GM13977 (cell line): ENCODE results near the gene AAGAB.

Experiments
- DNase-seq: peaks from one replicate; pipeline ENCODE4 v3.0.0; 2012; ENCODE audit warnings: low spot score
- CTCF ChIP-seq: IDR thresholded peaks from 2 replicates; pipeline ENCODE4 v1.5.1; 2012; ENCODE audit warnings: mild to moderate bottlenecking, control low read depth; ENCODE audit not compliant: insufficient read depth; ENCODE audit errors: extremely low read depth, missing control alignments
- in situ Hi-C: fragments of 300-500 bp; cut with MboI; formaldehyde crosslinking; loops from one replicate; pipeline ENCODE4 v1.12.0; 2022; ENCODE audit warnings: low sequenced_read_pairs, low pct_unique_long_range_greater_than_20kb, mixed read lengths, inconsistent platforms; ENCODE audit not compliant: unreplicated experiment

The AAGAB gene

GRCh38 chr15:67196222-67196621 is 58.2 kb downstream of the AAGAB start:
- no peak for TF ChIP-seq CTCF
- in situ Hi-C loops, result no loop called here
- no peak for DNase-seq

- no peak for DNase-seq
- no peak for TF ChIP-seq CTCF
- in situ Hi-C loops, result no loop called here
Measured at GRCh38 chr15:67195305-67195704, 59.2 kb downstream of the AAGAB start.

GRCh38 chr15:67194171-67195114 is 60.0 kb downstream of the AAGAB start:
- TF ChIP-seq CTCF, result no peak
- no peak for DNase-seq
- in situ Hi-C loops, result no loop called here

- in situ Hi-C loops, result no loop called here
- DNase-seq, result no peak
- TF ChIP-seq CTCF, result no peak
Measured at GRCh38 chr15:67193223-67193990, 61.1 kb downstream of the AAGAB start.

- in situ Hi-C loops, result no loop called here
- TF ChIP-seq CTCF, result no peak
- peak; percentile 23 for DNase-seq
Measured at GRCh38 chr15:67192185-67192820, 62.2 kb downstream of the AAGAB start.

- TF ChIP-seq CTCF, result no peak
- in situ Hi-C loops, result no loop called here
- DNase-seq, result peak; percentile 3
Measured at GRCh38 chr15:67190813-67191212, 63.6 kb downstream of the AAGAB start.
